ENCODE results near the gene NMRAL1.

DNA sequence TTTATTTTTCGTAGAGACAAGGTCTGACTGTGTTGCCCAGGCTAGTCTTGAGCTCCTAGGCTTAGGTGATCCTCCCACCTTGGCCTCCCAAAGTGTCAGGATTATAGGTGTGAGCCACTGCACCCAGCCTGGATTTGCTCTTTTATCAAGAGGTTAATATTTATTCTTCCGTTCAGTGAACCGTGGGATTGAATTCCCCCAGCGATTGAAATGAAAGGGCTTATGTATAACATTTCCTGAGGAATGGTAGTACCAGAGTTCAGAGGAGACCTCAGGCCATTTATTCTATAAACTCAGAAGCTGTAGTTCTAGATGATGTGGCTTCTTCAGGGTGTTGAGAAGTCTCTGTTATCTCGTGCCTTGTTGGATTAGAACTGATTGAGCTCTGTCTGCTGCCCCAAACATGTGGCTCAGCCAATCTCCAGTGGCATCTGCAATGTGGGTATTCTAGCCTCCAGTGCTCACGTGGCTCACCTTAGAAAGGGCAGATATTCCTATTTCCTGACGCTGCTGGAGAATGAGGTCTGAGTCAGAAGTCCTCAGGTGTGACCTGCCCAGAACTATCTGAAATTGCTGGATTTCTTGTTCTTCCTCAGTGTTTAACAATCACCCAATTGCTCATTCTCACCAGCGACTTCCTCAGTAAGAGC lies 24.2 kb upstream of the NMRAL1 start:
- TF ChIP-seq SP1 (IDR thresholded peaks at IDR 0.05) = no peak
- TF ChIP-seq ZNF384 (IDR thresholded peaks at IDR 0.05) = no peak
- TF ChIP-seq TARDBP (IDR thresholded peaks at IDR 0.05) = no peak
- no peak for TF ChIP-seq FOXK2 (IDR thresholded peaks at IDR 0.05)
- TF ChIP-seq HDGF (IDR thresholded peaks at IDR 0.05; ENCODE audit: borderline replicate concordance) = no peak

All from HEK293T (cell line).